HepG2 (cell line): ENCODE results near the gene CEBPB. TPM values are rescaled to one million over a fixed set of nuclear protein-coding genes. Genes with fewer than 3 reads are reported as not detected.

Experiments used
- FOXJ3 ChIP-seq: sonication (generic); formaldehyde crosslinking; IDR thresholded peaks from 2 replicates; pipeline ENCODE4 v1.4.0; 2020; ENCODE audit warnings: missing genetic modification reagents, mild to moderate bottlenecking, borderline replicate concordance
- KIAA2018 ChIP-seq: sonication (generic); formaldehyde crosslinking; IDR thresholded peaks from 2 replicates; pipeline ENCODE4 v1.5.0; 2020; ENCODE audit warnings: mild to moderate bottlenecking, missing genetic modification reagents, borderline replicate concordance
- MTF1 ChIP-seq: sonication (generic); formaldehyde crosslinking; IDR thresholded peaks from 2 replicates; pipeline ENCODE4 v1.5.0; 2020; ENCODE audit warnings: missing genetic modification reagents
- NFKBIZ ChIP-seq: IDR thresholded peaks from 2 replicates; pipeline ENCODE4 v1.6.1; 2018; ENCODE audit warnings: missing genetic modification reagents, missing compliant biosample characterization
- PAWR ChIP-seq: sonication (generic); formaldehyde crosslinking; IDR thresholded peaks from 2 replicates; pipeline ENCODE4 v1.4.0; 2020; ENCODE audit warnings: missing genetic modification reagents, mild to moderate bottlenecking, borderline replicate concordance
- RFXANK ChIP-seq: IDR thresholded peaks from 2 replicates; pipeline ENCODE4 v1.6.1; 2016
- TAF1 ChIP-seq: sonication (generic); formaldehyde crosslinking; IDR thresholded peaks from 2 replicates; pipeline ENCODE4 v1.4.0; 2020; ENCODE audit warnings: missing genetic modification reagents
- ZBTB43 ChIP-seq: sonication (generic); formaldehyde crosslinking; conservative IDR thresholded peaks from 2 replicates; pipeline ENCODE4 v1.4.0; 2020; ENCODE audit warnings: missing genetic modification reagents
- ZFP82 ChIP-seq: sonication (generic); formaldehyde crosslinking; IDR thresholded peaks from 2 replicates; pipeline ENCODE4 v1.5.1; 2020; ENCODE audit warnings: mild to moderate bottlenecking, missing genetic modification reagents, borderline replicate concordance
- ZNF710 ChIP-seq: sonication (generic); formaldehyde crosslinking; IDR thresholded peaks from 2 replicates; pipeline ENCODE4 v1.5.0; 2020; ENCODE audit warnings: mild to moderate bottlenecking, missing genetic modification reagents, borderline replicate concordance
- ZNF770 ChIP-seq: sonication (generic); formaldehyde crosslinking; IDR thresholded peaks from 2 replicates; pipeline ENCODE4 v1.5.0; 2020; ENCODE audit warnings: mild to moderate bottlenecking, missing genetic modification reagents
- ZNF780A ChIP-seq: sonication (generic); formaldehyde crosslinking; IDR thresholded peaks from 2 replicates; pipeline ENCODE4 v1.8.0; 2022; ENCODE audit warnings: mild to moderate bottlenecking, missing genetic modification reagents, moderate library complexity
- polyA plus RNA-seq, 8 experiments: library from polyadenylated mRNA; depleted of rRNA in 3 of 8; stranded (reverse) in 7 of 8; unstranded in 1 of 8; fragments of >200 nt; fragmentation: Illumina TruSeq in 4 of 8; extraction: Trizol in 4 of 8; gene quantifications; 2 replicates each; pipeline versions ENCODE4 v1.2.1 to v1.2.3, GENCODE V29; 2011 to 2016; ENCODE audit warnings: low read depth in 4 of 8, missing spikeins in 1 of 8, mixed read lengths in 1 of 8; ENCODE audit not compliant: insufficient read depth in 1 of 8
- total RNA-seq, 5 experiments: library from RNA; depleted of rRNA; stranded (reverse); fragments of >200 nt; fragmentation: Illumina TruSeq; extraction: Trizol; gene quantifications; 2 replicates each; pipeline ENCODE4 v1.2.3, GENCODE V29; 2016; ENCODE audit warnings: low read depth in 1 of 5

The CEBPB gene
- total and polyA plus RNA-seq, 2 of the 13 experiments (the other 11 are each of a cell fraction or from before 2014, with no cell fraction given), result 18.5 to 28.2 TPM

DNA sequence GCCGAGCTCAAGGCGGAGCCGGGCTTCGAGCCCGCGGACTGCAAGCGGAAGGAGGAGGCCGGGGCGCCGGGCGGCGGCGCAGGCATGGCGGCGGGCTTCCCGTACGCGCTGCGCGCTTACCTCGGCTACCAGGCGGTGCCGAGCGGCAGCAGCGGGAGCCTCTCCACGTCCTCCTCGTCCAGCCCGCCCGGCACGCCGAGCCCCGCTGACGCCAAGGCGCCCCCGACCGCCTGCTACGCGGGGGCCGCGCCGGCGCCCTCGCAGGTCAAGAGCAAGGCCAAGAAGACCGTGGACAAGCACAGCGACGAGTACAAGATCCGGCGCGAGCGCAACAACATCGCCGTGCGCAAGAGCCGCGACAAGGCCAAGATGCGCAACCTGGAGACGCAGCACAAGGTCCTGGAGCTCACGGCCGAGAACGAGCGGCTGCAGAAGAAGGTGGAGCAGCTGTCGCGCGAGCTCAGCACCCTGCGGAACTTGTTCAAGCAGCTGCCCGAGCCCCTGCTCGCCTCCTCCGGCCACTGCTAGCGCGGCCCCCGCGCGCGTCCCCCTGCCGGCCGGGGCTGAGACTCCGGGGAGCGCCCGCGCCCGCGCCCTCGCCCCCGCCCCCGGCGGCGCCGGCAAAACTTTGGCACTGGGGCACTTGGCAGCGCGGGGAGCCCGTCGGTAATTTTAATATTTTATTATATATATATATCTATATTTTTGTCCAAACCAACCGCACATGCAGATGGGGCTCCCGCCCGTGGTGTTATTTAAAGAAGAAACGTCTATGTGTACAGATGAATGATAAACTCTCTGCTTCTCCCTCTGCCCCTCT lies 1.1 kb downstream of the CEBPB start (continued):
- TF ChIP-seq KIAA2018 (CRISPR knock-in tag), result no peak
- no peak for TF ChIP-seq ZBTB43
- TF ChIP-seq MTF1 (CRISPR knock-in tag), result no peak
- no peak for TF ChIP-seq PAWR (CRISPR knock-in tag)
- TF ChIP-seq RFXANK (CRISPR knock-in tag), result no peak; the same call in 1 of the 2 replicates
- TF ChIP-seq TAF1 (CRISPR knock-in tag), result peak; percentile 74
- no peak for TF ChIP-seq NFKBIZ
- TF ChIP-seq ZNF780A, result no peak
- no peak for TF ChIP-seq ZFP82 (CRISPR knock-in tag)
- TF ChIP-seq FOXJ3 (CRISPR knock-in tag), result no peak
- no peak for TF ChIP-seq ZNF770 (CRISPR knock-in tag)
- no peak for TF ChIP-seq ZNF710 (CRISPR knock-in tag)
